Dedifferentiated amniotic fluid mesenchymal stem cell (primary cell): ENCODE data around the gene AMZ1.

Experiments
- DNase-seq: peaks from one replicate; pipeline ENCODE4 v3.0.0-alpha.2; 2016; ENCODE audit errors: extremely low spot score

The AMZ1 gene

DNA sequence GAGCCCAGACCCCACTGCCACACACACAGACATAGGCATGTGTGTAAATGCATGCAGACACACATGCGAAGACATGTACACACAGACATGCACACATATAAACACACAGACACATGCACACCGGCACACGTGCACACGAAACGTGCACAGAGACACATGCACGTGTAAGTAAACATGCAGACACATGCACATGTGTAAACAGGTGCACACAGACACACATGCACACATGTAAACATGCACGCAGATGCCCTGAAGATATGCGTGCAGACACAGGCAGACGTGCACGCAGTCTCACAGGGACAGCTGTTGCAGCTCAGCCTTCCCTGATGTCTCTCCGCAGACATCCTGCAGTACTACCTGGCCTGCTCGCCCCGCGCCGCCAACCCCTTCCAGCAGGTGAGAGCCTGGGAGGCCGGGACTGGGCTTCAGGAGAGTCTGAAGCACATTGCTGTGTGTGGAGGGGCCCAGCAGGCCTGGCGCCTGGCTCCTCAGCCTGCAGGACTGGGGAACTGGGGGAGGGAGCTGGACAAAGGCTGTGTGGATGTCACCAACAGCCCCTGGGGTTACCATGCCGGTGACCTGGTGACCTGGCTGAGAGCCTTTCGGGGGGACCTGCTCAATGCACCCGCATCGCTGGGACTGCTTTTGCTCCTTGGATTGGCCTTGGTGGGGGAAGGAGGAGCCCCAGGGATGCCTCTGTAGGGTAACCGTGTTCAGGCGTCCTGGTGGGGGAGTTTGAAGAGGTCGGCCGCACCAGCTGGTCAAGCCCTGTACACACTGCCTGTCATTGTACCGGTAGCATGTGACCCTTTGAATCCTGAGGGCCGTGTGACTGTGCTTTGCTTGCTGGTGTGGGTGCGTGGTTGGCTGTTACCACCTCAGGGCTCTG lies 35.9 kb upstream of the AMZ1 start:
- no peak for DNase-seq

DNA sequence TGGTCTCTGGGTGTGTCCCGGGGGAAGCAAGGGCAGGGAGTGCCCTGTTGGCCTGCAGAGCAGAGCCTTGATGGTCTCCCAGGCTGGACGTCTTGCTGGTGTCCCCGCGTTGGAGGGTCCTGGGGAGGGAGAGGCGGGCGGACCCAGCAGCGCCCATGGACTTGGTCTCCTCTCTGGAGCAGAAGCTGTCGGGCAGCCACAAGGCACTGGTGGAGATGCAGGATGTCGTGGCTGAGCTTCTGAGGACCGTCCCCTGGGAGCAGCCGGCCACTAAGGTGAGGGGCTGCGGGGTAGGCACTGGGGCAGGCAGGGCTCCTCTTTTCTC lies 35.3 kb upstream of the AMZ1 start:
- DNase-seq = no peak

DNA sequence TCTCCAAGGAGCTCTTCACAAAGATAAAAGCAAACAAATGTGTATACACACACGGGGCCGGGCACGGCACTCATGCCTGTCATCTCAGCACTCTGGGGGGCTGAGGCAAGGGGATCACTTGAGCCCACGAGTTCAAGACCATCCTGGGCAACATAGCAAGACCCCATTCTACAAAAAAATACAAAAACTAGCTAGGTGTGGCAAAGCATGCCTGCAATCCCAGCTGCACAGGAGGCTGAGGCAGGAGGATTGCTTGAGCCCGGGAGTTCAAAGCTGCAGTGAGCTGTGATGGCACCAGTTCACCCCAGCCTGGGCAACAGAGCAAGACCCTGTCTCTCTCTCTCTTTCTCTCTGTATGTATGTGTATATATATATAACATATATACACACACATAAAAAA lies 33.9 kb upstream of the AMZ1 start:
- DNase-seq = no peak

DNA sequence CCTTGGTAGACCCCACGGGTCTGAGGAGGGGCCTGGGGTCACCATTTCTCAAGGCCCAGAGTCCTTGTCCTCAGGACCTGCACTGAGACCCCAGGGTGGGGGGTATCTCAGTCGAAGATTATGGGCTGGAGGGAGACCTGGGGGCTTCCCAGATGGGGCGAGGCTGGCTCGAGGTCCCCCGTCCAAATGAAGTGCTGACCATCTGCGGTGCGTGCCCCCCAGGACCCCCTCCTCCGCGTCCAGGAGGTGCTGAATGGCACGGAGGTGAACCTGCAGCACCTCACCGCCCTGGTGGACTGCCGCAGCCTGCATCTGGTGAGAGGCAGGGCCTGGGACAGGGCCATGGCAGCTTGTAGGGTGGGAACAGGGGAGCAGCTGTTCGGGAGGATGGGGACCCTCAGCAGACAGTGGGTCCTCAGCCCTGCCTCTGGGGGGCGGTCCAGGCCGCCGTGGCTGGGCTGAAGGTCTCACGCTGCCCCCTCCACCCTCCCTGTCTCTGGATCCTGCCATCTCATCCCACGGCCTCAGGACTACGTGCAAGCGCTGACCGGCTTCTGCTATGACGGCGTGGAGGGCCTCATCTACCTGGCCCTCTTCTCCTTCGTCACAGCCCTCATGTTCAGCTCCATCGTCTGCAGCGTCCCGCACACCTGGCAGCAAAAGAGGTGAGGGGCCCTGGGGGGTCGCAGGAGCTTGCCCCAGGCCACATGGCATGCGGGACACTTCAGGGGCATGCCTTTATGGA lies 32.0 kb upstream of the AMZ1 start:
- no peak for DNase-seq

DNA sequence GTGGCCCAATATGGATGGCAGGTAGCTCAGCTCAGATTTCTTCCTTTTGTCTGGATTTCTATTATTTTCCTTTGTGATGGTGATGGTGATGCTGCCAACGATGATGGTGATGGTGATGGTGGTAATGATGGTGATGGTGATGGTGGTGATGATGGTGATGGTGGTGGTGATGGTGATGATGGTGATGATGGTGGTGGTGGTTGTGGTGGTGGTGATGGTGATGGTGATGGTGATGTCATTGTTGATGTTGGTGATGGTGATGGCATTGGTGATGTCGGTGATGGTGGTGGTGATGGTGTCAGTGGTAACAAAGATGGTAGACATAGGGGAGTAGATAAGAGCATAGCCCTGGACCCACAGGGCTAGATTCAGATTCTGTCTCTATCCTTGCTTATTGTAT lies 30.8 kb upstream of the AMZ1 start:
- DNase-seq = no peak

DNA sequence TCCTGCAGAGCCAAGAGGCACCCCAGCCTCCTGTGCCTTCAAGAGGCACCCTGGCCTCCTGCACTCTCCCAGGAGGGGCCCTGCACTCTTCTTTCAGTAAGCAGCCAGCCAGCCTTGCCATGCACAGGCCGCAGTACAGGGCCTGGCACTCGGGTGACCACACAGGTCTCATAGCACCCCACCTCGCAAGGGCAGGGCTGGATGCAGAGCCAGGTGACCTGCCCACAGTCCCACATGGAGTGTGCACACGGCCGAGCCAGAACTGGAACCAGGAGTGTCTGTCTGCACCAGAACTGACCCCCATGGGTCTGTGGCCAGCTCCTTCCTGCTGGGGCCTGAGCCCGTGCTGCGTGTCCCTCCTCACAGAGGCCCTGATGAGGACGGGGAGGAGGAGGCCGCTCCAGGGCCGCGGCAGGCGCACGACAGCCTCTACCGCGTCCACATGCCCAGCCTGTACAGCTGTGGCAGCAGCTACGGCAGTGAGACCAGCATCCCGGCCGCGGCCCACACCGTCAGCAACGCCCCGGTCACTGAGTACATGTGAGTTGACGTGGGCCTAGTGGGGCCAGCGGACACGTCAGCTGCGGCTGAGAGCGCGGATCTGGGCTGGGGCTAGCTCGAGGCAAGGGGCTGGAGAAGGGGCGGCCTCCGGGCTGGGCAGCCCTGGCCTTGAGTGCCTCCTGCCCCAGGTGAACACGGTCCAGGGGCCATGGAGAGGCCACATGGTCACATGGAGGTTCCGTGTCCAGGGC lies 29.9 kb upstream of the AMZ1 start:
- no peak for DNase-seq

DNA sequence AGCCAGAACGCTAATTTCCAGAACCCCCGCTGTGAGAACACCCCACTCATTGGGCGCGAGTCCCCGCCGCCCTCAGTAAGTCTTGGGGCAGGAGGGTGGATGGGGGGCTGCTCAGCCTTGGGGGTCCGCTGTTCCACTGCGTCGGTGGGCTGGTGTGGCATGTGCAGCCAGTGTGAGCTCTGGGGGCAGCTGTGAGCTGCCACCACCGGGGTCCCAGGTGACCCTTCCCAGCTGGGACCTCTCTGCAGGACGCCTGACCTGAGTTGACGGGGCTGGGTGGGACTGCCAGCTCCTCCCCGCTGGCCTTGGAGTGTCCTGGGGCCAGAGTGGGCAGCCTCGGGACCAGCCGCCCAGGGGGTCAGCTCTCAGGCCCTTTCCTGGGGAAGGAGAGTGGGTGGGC lies 29.1 kb upstream of the AMZ1 start:
- DNase-seq = no peak

DNA sequence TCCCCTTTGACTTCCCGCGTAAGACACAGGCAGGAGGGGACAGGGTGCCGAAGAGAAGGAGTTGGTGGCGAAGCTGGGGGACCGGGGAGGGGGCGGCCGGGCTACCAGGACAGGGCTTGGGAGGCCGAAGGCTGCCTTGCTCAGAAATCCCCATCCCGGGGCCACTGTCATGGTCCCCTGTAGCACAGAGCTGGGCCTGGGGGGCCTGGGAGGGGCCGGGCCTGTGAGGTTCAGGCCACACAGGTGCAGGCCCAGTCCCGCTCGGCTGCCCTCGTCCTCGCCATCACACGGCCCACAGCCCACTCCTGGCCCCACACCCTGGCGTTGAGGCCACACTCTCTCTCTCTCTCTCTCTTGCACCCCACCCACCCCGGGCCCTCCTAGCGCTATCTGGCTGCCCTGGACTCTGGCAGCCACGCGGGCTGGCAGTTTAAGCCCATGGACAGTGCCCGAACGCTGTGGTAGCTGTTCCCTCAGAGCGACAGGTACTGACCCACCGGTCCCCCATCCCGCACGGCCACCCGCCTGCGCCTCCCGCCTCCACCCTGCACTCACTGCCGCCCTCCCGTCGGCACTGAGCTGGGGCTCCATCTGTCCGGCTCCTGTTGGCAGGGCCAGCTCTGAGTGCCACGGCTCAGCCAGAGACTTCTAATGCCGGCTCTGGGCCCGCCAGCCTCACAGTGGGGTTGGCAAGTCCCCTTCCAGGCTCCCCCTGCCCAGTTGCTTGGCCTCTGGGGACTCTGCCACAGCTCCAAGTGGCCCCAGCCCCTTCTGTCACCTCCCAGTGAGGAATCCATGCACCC lies 28.2 kb upstream of the AMZ1 start:
- DNase-seq = no peak

DNA sequence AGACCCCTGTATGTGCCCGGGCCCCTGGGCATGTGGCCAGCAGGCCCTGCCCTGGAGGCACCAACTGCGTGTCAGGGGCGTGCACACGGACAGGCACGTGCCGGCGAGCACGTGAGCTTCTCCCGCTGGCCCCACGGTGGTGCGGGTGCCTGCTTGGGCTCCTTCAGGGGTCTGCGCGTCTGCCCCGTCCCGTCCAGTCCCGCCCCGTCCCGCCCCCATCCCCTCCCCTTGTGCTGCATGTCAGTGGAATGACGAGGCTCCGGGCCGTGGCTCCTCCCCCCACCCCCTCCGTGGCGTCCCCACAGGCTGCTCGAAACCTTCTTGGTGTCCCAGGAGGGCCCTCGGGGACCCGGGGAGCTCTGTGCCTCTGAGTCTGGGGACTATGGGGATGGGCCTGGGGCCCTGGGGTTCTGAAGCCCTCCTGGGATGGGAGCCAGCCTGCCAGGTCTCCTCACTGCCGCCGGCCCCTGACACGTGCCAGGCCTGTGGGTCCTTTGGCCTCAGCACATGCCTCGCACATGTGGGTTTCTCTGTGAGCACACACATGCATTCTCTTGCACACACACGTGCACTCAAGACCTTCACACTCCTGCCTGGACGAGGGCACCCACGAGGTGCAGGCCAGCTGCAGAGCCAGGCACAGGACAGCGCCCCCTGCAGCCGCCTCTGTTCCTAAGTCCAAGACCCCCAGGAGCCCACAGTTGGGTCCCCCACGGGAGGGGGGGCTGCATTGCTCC lies 27.5 kb upstream of the AMZ1 start:
- DNase-seq = no peak

DNA sequence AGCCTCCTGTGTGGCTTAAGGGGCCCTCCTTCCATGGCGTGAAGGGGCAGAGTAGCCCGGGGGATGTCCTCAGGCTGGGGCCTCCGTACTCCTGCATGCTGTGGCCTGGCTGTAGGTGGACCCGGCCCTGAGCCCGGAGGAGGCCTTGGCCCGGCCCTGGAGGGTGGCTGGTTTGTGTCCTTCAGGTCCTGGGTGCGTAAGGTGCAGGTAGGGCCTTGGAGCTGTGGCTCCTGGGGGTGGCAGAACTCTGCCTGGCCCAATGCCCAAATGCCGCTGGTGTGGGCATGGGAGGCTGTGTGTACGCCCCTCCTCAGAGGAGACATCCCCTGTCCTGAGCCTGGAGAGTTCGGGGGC lies 26.9 kb upstream of the AMZ1 start:
- DNase-seq = no peak

DNA sequence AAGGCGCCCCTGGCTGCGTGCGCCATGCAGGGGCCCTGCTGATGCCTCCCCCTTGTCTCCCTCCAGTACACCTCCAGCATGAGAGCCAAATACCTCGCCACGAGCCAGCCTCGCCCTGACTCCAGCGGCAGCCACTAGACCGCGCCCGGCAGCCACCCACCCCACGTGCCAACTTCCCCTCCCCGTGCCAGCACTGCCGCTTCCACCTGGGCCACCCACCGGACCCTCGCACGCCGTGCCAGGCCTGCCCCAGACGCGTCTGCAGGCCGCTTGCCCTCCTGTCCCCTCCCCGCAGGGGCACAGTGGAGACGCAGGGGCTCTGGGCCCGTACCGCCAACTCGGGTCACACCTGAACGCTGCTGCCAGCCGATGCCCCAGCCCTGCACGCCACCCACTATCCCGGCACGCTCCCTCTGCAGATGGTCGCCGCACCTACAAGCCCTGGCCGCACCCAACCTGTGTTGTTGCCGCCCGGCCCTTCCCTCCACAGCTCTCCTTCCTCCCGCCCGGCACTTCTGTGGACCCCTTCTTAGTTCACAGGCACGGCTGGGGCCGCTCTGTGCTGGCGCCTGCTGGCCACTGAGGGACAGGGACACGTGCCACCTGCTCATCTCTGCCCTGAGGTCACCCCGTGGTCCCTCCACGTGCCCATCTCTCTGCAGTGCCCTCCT lies 26.3 kb upstream of the AMZ1 start:
- DNase-seq = no peak

DNA sequence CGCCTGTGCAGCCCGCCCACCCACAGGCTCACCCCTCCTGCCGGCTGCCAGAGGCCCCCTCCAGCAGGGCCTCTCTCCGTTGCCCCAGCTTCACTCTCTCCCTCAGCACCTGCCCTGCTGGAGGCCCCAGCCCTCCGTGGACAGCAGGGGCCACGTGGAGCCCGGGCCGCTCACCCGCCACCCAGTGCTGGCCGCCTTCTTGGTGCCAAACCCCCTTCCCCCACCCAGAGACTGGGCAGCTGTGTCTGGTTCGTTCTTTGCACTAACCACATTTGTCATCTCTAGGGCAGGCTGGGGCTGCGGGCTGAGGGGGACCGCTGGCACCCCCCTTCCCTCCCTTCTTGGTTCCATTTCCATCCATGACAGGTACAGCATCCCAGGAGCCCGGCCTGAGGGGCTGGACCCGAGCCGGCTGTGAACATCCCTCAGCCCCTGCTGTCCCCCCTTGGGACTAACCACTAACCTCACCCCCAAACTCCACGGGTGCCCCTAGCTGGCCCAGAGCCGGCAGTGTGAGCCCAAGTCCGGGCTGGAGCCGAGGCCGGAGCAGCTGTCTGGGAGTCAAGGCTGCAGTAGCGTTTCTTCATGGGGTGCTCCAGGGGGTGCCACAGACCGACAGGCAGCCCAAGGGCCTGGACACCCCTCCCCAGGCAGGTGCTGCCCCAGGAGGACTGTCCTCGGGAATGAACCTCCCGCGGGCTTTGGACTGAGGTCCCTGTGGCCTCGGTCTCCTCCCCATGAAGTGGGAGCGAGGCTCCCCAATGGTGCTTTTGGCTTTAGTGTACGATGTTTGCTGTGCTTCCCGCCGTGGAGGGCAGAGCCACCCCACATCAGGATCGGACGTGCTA lies 25.5 kb upstream of the AMZ1 start:
- no peak for DNase-seq

DNA sequence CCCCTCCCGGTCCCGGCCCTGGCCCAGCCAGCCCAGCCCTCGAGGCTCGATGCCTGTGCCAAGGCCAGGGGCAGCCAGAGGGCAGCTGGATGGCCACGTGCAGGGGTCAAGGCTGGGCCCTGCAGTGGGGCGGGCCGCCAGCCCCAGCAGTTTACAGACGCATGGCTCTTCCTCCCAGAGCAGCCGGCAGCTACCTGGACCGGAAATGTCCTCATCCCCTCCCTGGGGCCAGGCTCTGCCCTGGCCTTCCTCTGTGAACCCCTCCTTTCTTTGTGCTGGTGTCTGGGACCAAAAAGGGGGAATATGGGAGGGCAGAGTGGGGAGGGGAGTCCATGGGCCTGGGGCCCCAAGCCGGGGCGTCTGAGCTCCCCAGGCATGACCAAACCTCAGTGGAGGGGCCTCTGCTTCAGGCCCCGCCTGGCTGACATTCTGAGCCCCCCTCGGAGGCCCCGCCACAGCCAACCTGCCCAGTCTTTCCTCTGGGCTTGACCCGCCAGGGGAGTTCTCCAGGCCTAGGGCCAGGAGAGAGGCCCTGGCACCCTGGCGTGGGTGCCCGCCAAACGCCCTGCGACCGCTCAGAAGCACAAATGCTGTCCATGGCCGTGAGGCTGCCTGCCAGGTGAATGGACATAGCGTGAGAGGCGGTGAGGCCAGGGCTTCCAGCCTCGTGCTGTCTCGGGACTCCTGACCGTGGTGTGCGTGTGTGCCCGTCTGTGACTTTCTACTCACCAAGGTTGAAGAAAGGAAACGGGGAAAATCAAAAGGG lies 24.7 kb upstream of the AMZ1 start:
- DNase-seq = no peak

DNA sequence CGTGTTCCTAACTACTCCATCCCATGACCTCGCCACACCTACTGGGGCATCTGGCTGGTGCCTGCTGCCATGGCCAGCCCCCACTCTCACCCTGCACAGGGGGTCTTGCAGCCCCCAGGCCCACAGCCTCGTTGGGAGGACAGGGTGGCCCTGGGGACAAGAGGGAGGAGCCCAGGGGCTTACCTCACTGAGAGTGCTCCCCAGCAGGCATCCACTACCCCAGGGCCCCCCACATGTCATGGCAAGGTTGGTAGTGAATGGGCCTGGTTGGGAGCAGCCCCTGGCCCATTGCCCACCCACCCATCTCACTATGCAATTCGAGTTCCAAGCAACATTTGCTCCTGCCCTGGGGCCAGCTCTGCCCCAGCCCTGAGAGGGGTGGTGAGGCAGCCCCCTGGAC lies 24.0 kb upstream of the AMZ1 start:
- DNase-seq = no peak

DNA sequence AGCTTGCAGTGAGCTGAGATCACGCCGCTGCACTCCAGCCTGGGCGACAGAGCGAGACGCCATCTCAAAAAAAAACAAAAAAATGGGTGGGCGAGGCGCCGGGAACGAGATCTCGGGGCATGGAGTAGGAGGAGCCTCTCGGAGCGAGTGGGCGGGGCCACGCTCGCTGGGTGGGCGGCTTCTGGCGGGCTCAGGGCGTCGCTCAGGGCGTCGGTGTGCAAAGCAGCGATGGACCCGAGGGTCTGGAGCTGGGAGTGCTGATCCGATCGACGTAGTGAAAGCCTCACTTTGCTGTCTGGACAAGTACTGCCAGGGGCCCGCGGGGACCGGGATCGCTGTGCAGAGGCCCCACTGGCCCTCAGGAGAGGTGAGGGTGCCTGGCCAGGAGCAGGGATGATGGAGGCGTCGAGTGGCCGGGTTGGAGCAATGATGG lies 22.6 kb upstream of the AMZ1 start:
- no peak for DNase-seq

DNA sequence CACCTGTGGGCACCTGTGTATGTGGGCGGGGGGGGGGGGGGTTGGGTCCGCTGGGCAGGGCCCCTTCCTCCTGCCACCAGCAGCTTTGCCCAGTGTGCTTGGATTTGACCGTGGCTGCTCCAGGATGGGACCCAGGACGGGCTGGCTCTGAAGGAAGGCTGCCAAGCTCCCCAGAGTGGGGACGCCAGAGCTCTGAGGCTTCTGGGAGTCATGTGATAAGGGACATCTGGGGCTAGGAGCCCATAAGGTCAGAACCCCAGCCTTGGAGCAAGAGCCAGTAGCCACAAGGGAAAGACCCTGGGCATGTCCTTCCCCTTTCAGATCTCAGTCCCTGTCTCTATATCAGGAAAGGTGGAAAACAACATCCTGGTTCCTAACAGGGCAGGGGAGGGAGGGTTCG lies 21.8 kb upstream of the AMZ1 start:
- DNase-seq = no peak

DNA sequence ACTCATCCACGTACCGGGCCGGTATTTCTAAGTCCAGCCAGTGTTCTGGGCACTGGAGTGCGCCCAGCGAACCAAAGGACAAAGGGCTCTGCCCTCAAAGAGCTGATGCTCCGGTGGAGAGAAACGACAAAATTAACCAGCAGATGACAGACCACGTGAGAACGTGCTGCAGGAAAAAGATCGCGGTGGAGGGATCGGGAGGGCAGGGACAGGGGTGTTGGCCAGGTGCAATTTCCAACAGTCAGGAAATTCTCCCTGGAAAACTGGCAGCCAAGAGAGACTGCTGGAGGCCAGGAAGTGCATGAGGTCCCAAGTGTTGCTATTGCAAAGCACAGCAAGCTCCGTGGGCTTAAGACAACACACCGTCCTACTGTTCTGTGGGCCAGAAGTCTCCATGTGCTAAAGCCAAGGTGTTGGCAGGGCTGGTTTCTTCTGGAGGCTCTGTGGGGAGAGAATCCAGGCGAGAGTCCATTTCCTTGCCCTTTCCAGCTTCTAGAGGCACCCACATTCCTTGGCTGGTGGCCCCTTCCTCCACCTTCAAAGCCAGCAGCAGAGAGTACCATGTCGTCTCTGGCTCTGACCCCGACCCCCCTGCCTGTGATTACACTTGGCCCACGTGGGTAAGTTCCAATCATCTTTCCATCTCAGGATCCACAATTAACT lies 21.3 kb upstream of the AMZ1 start:
- DNase-seq = no peak

DNA sequence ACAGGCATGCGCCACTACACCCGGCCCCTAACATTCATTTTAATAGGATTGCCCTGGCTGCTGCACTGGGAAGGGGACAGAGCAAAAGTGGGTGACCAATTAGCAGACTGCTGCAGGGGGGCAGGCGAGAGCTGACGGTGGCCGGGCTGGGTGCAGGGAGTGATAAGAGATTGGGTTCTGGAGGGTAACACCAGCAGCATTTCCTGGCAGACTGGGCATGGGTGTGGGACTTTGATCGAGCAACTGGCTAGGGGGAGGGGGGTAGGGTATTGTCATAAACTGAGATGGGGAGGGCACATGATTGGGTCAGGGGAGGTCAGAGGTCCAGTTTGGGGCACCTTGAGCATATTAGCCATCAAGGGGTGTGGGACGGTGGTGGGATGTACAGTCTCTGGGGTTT lies 20.2 kb upstream of the AMZ1 start:
- no peak for DNase-seq
